Vagina (tissue), 2 donors: Measurements from ENCODE around the gene CKS1B. TPM values are rescaled to one million over a fixed set of nuclear protein-coding genes. Genes with fewer than 3 reads are reported as not detected.
"Not testable (repeated sequence)": the region's sequence is repeated elsewhere in the genome, so short reads cannot be mapped to it uniquely, and the experiment has no call there.

Experiments used
- DNase-seq, 2 donors: peaks; one replicate each; pipeline ENCODE4 v3.0.0-alpha.2; 2017; ENCODE audit errors: extremely low spot score in 2 of 2
- H3K27ac ChIP-seq: fragments of 200-600 bp; sonication (generic); one replicate; pipeline ENCODE4 v1.5.1; 2019
- H3K27me3 ChIP-seq: fragments of 200-600 bp; sonication (generic); one replicate; pipeline ENCODE4 v1.5.1; 2019
- H3K36me3 ChIP-seq, 2 donors: fragments of 200-600 bp; sonication (generic); one replicate each; pipeline ENCODE4 v1.5.1; 2017 to 2019
- H3K4me1 ChIP-seq: fragments of 200-600 bp; sonication (generic); one replicate; pipeline ENCODE4 v1.5.1; 2019
- H3K4me3 ChIP-seq, 2 donors: fragments of 200-600 bp; sonication (generic); 1 replicate in 1 of 2; 2 replicates in 1 of 2; pipeline ENCODE4 v1.5.1; 2016 to 2019
- H3K9me3 ChIP-seq: fragments of 200-600 bp; sonication (generic); one replicate; pipeline ENCODE4 v1.5.1; 2019
- CTCF ChIP-seq, 3 experiments: fragments of 450-650 bp in 2 of 3; fragments of 200-600 bp in 1 of 3; sonication (generic) in 1 of 3; IDR thresholded peaks; one replicate each; pipeline ENCODE4 v1.5.1; 2017 to 2019; ENCODE audit warnings: antibody characterized with exemption in 3 of 3, mild to moderate bottlenecking in 2 of 3, moderate library complexity in 2 of 3
- POLR2A ChIP-seq, 2 donors: fragments of 450-650 bp; IDR thresholded peaks; one replicate each; pipeline ENCODE4 v1.6.1; 2017; ENCODE audit warnings: antibody characterized with exemption in 2 of 2, mild to moderate bottlenecking in 2 of 2, moderate library complexity in 2 of 2
- POLR2AphosphoS5 ChIP-seq, 2 donors: sonication (generic); formaldehyde crosslinking; IDR thresholded peaks; one replicate each; pipeline ENCODE4 v1.9.0; 2017; ENCODE audit warnings: antibody characterized with exemption in 2 of 2, mild to moderate bottlenecking in 2 of 2, low read depth in 1 of 2; ENCODE audit not compliant: insufficient read depth in 1 of 2
- intact Hi-C: fragments of 100-400 bp; cut with DNase I; formaldehyde crosslinking; loops from one replicate; pipeline ENCODE4 v1.15.1; 2023
- total RNA-seq: library from RNA; depleted of rRNA; stranded (reverse); fragments of >200 nt; gene quantifications from one replicate; pipeline ENCODE4 v1.2.3, GENCODE V29; 2016

CKS1B gene
- total RNA-seq, 1 donor from 2014 or later: 30.4 TPM

- peaks cover 0 to 13% of the 10 kb centered on the region in 2 donors for H3K36me3 ChIP-seq
- H3K27ac ChIP-seq: no peak within 1 kb of the TSS
- no peaks in the 10 kb centered on the region for H3K9me3 ChIP-seq
- no peaks in the 10 kb centered on the region for H3K27me3 ChIP-seq
- DNase-seq: no peak
- TF ChIP-seq POLR2AphosphoS5 (IDR thresholded peaks at IDR 0.05; ENCODE audit: insufficient read depth in 1 of 2, low read depth in 1 of 2) (no peak), POLR2A (IDR thresholded peaks at IDR 0.05) (no peak), CTCF (IDR thresholded peaks at IDR 0.05) (no peak)
- intact Hi-C loops: no loop called here
- peaks cover 15% of the 10 kb centered on the region for H3K4me1 ChIP-seq
- no peak within 1 kb of the TSS for H3K4me3 ChIP-seq
These were observed 19.2 kb downstream of the CKS1B start, which contains the start of gene LENEP for GRCh38 chr1:154993572-154994268. TSS of gene LENEP (plus strand) at chr1:154993586. CDS start at chr1:154993608, 22 bp downstream.

DNA sequence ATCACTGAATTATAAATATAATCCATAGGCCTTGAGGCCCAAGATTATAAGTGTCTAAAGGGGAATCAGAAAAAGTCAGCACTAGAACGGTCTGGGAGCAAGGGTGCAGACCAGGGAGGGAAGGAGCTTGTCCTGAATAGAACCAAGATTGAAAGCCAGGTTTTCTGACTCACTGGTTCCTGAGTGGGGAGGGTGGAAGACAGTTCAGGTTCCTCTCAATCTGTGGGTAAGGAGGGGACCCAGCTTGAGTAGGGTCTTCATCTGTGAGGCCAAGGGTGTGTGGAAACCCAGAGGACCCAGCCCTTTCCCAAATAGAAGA lies 19.7 kb downstream of the CKS1B start:
- no peak overlapping the region for H3K4me3 ChIP-seq
- H3K4me1 ChIP-seq: peaks cover 19% of the 10 kb centered on the region
- H3K27me3 ChIP-seq: no peaks in the 10 kb centered on the region
- H3K27ac ChIP-seq: no peak overlapping the region
- no peak for DNase-seq
- no peaks in the 10 kb centered on the region for H3K9me3 ChIP-seq
- intact Hi-C loops: no loop called here
- TF ChIP-seq POLR2AphosphoS5 (IDR thresholded peaks at IDR 0.05; ENCODE audit: insufficient read depth in 1 of 2, low read depth in 1 of 2): no peak
- no peak for TF ChIP-seq CTCF (IDR thresholded peaks at IDR 0.05)
- TF ChIP-seq POLR2A (IDR thresholded peaks at IDR 0.05): no peak
- peaks cover 0 to 13% of the 10 kb centered on the region in 2 donors for H3K36me3 ChIP-seq

DNA sequence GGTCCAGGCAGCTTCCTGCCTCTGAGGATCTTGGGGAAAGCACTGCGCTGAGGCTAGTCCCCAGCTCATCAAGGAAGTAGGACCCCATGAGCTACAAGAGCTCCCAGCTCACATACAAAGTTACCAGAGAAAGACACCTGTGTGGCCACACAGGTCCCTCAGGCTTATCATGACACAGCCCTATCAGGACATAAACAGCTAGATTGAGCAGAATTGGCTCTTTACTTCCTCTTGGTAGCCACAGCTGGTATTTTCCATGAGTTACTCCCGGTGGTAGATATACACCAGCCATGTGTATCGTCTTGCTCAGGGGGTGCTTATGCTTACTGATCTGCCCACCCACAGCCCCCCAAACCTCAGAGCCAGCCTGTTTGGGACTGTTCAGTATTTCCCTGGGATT lies 20.1 kb downstream of the CKS1B start:
- Histone ChIP-seq H3K9me3 (no peaks in the 10 kb centered on the region), H3K4me3 (no peak overlapping the region), H3K27me3 (no peaks in the 10 kb centered on the region), H3K27ac (no peak overlapping the region), H3K36me3 (peaks cover 0 to 9% of the 10 kb centered on the region in 2 donors), H3K4me1 (peaks cover 19% of the 10 kb centered on the region)
- DNase-seq: no peak
- intact Hi-C loops: no loop called here
- no peak for TF ChIP-seq CTCF (IDR thresholded peaks at IDR 0.05)
- TF ChIP-seq POLR2A (IDR thresholded peaks at IDR 0.05): no peak
- no peak for TF ChIP-seq POLR2AphosphoS5 (IDR thresholded peaks at IDR 0.05; ENCODE audit: insufficient read depth in 1 of 2, low read depth in 1 of 2)

DNA sequence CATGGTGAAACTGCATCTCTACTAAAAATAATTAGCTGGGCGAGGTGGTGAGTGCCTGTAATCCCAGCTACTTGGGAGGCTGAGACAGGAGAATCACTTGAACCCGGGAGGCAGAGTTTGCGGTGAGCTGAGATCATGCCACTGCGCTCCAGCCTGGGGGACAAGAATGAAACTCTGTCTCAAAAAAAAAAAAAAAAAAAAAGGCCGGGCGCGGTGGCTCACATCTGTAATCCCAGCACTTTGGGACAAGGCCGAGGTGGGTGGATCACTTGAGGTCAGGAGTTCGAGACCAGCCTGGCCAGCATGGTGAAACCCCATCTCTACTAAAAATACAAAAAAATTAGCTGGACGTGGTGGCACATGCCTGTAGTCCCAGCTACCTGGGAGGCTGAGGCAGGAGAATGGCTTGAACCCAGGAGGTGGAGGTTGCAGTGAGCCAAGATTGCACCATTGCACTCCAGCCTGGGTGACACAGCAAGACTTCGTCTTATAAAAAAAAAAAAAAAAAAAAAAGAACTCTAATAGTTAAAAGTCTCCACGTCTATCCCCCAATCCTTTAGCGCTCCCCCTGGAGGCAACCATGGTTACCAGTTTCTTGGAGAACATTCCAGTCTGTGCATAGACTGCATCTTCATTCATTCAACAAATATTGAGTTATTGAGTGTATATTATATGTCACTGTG lies 21.0 kb downstream of the CKS1B start:
- intact Hi-C loops, H3K27me3 ChIP-seq, H3K9me3 ChIP-seq, H3K27ac ChIP-seq, H3K4me3 ChIP-seq, H3K36me3 ChIP-seq, DNase-seq: not testable (repeated sequence)
- H3K4me1 ChIP-seq: peaks cover 25% of the 10 kb centered on the region
- peak in 1 of 2 donors; percentile 48 for TF ChIP-seq POLR2AphosphoS5 (IDR thresholded peaks at IDR 0.05; ENCODE audit: insufficient read depth in 1 of 2, low read depth in 1 of 2)

- intact Hi-C loops: no loop called here
- TF ChIP-seq CTCF (IDR thresholded peaks at IDR 0.05) (no peak), POLR2A (IDR thresholded peaks at IDR 0.05) (no peak), POLR2AphosphoS5 (IDR thresholded peaks at IDR 0.05; ENCODE audit: insufficient read depth in 1 of 2, low read depth in 1 of 2) (no peak)
These were observed 22.7 kb downstream of the CKS1B start for GRCh38 chr1:154996966-154997701.

More at GRCh38 chr1:154996966-154997701, 22.7 kb downstream of the CKS1B start:
- H3K36me3 ChIP-seq: no peaks in the 10 kb centered on the region
- H3K9me3 ChIP-seq: no peaks in the 10 kb centered on the region
- H3K27ac ChIP-seq: no peak overlapping the region
- H3K27me3 ChIP-seq: no peaks in the 10 kb centered on the region
- DNase-seq: no peak
- no peak overlapping the region for H3K4me3 ChIP-seq
- peaks cover 25% of the 10 kb centered on the region for H3K4me1 ChIP-seq
